Measurements from ENCODE around the gene C19orf67.

GRCh38 chr19:14058182-14059092 is 27.1 kb downstream of the C19orf67 start:
- no peak for TF ChIP-seq CTCF (IDR thresholded peaks at IDR 0.05)
- TF ChIP-seq EZH2 (IDR thresholded peaks at IDR 0.05; ENCODE audit: borderline replicate concordance, insufficient read depth, low read depth, low read length, poor library complexity, severe bottlenecking), result no peak

Measured in B cell (primary cell).